ENCODE data around the gene CIB1. TPM values are rescaled to one million over a fixed set of nuclear protein-coding genes. Genes with fewer than 3 reads are reported as not detected.

CIB1 gene
- polyA plus RNA-seq, 4 donors, result 50.2 to 62.1 (median 52.7) TPM

DNA sequence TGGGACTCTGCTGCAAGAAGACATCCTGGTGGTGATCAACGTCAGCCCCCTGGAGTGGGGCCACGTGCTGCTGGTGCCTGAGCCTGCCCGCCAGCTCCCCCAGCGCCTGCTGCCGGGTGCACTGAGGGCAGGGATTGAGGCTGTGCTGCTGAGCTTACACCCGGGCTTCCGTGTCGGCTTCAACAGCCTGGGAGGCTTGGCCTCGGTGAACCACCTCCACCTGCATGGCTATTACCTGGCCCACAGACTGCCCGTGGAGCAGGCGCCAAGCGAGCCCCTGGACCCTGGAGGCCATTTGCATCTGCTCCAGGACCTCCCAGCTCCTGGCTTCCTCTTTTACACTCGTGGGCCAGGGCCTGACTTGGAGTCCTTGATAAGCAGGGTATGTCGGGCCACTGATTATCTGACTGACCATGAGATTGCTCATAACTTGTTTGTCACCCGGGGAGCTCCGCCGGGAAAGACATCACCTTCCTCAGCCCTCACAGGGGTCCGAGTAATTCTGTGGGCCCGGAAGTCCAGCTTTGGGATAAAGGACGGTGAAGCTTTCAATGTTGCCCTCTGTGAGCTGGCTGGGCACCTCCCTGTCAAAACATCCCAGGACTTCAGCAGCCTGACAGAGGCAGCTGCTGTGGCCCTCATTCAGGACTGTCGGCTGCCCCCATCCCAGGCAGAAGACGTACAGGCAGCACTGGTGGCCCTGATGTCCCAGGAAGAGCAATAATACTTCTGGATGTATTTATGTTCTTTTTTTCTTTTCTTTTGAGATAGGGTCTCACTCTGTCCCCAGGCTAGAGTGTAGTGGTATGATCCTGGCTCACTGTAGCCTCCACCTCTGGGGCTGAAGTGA lies 7.8 kb upstream of the CIB1 start:
- no peak for DNase-seq (ENCODE audit: low read depth in 4 of 4, low spot score in 2 of 4)

- DNase-seq (ENCODE audit: low read depth in 4 of 4, low spot score in 2 of 4), result no peak
Observed at GRCh38 chr15:90240856-90241255, 7.1 kb upstream of the CIB1 start.

GRCh38 chr15:90239371-90239770 lies 5.6 kb upstream of the CIB1 start:
- no peak for DNase-seq (ENCODE audit: low read depth in 4 of 4, low spot score in 2 of 4)

- peak in 1 of 4 donors; percentile 88 for DNase-seq (ENCODE audit: low read depth in 4 of 4, low spot score in 2 of 4)
Observed at GRCh38 chr15:90234096-90234988, 601 bp upstream of the CIB1 start, which contains the start of gene GDPGP1. Gene GDPGP1, plus strand, starts transcription at chr15:90234209. Its CDS starts 6,700 bp downstream, at chr15:90240909.

DNA sequence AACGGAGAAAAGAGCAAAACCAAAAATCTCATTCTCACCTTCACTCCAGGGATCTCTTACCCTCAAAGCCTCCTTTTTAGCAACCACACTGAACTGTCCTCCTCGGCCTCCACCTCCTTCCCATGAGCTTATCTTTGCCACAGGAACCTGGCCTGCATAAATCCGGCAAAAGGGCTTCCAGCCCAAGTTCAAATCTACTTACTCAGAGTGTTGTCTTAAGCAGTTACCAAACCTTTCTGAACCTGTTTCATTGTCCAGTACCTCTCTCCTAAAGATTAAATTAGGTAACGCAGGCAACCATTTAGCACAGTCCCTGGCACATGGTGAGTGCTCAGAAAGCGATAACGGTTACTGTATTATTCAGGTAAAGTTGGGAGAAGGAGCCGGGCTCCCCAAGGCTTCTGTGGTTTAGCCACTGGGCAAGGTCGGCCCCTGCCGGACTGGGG lies 777 bp downstream of the CIB1 start:
- DNase-seq (ENCODE audit: low read depth in 4 of 4, low spot score in 2 of 4), result no peak

DNA sequence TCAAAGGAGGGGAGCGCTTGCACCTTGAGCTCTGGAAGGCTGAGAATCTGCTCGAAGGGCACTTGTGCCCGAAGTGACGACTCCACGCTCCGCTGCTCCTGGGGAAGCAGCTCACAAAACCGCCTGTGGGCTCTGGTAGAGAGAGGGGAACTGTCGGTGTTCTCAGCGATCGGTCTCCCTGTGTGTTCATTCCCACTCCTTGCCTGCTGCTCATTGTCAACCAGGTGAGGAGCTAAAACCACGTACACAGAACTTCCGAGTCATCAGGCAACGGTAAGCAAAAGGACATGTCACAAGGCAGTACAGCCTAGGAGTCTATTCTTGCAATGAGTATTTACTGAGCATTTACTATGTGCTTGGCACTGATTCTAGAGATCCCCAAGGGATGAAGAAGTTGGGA lies 1.5 kb downstream of the CIB1 start:
- no peak for DNase-seq (ENCODE audit: low read depth in 4 of 4, low spot score in 2 of 4)

DNA sequence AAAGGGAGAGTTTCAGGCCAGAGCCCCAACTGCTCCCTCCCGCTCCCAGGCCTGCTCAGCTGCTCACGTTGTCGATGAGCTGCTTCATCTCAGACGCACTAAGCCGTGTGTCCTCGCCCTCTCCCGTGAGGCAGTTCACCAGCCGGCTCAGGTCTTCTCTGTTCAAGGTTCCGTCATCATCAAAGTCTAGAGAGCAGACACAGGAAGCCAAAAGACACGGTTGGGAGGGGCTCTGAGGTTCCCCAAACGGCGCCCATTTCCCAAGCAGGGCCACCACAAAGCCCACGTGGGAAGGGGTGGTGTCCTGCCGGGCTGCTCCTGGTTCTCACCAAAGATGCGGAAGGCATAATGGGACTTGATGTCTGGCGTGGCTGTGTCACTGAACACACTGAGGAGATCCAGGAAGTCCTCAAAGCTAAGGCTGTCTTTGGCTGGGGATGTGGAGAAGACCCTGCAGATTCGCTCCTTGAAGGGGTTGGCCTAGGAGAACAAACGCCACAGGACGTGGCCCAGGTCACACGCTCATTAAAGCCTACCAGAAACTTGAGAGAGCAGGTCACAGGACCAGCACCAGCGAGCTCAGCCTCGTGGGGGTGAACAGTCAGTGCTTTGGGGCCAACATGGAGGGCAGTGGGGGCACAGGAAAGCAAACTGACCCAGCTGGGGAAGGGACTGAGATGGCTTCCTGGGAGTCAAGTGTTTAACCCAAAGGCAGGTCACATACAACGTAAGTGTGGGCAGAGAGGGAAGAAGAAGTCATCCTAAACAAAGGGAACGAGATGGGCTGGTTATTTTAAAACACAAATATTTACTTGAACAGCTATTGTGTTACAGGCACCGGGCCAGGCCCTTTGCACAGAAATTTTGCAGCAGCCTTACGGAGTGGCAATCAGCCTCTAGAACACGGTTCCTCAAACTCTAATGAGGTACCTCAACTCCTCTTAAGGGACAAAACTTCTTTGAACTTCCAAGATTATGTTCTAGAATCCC lies 2.4 kb downstream of the CIB1 start:
- DNase-seq (ENCODE audit: low read depth in 4 of 4, low spot score in 2 of 4), result no peak

GRCh38 chr15:90230610-90231009 lies 3.1 kb downstream of the CIB1 start:
- no peak for DNase-seq (ENCODE audit: low read depth in 4 of 4, low spot score in 2 of 4)

- no peak for DNase-seq (ENCODE audit: low read depth in 4 of 4, low spot score in 2 of 4)
Observed at GRCh38 chr15:90230071-90230494, 3.7 kb downstream of the CIB1 start.

- DNase-seq (ENCODE audit: low read depth in 4 of 4, low spot score in 2 of 4), result no peak
Observed at GRCh38 chr15:90228960-90229359, 4.8 kb downstream of the CIB1 start.

- no peak for DNase-seq (ENCODE audit: low read depth in 4 of 4, low spot score in 2 of 4)
Observed at GRCh38 chr15:90227816-90228772, 5.6 kb downstream of the CIB1 start.

DNA sequence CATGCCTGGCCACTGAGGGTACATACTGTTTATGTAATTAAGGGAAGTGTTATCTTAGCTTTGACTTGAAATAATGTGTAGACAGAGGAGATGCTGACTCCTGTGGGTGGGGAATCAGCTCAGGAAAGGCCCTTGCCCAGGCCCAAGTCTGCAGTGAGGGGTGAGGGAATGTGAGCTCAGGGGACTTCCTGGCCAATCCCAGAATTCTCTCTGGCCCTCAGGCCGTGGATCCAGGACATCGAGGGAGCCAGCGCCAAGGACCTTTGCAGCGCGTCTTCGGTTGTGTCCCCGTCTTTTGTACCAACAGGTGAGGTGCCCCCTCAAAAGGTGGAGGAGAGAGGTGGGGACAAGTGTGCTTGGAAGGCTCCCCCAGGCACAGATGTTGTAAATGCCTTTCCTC lies 6.4 kb downstream of the CIB1 start:
- no peak for DNase-seq (ENCODE audit: low read depth in 4 of 4, low spot score in 2 of 4)

- no peak for DNase-seq (ENCODE audit: low read depth in 4 of 4, low spot score in 2 of 4)
Observed at GRCh38 chr15:90225504-90226234, 8.1 kb downstream of the CIB1 start.

- no peak for DNase-seq (ENCODE audit: low read depth in 4 of 4, low spot score in 2 of 4)
Observed at GRCh38 chr15:90225047-90225446, 8.7 kb downstream of the CIB1 start.

GRCh38 chr15:90223441-90224165 lies 10.1 kb downstream of the CIB1 start:
- DNase-seq (ENCODE audit: low read depth in 4 of 4, low spot score in 2 of 4), result no peak

DNA sequence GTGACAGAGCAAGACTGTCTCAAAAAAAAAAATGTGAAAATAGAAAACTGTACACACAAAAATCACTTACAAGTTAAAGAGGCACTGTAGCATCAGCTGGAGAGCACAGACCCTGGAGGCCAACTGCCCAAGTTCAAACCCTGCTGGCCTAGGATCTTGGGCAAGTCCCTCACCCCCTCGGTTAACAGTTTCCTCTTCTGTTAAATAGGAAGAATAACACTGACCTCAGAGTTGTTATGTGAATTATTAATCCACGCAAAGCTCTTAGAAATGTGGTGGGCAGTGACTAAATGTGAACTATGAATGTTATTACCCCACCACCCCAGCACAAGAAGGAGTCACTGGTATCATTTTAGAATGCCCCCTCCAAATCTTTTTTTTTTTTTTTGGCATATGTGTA lies 11.2 kb downstream of the CIB1 start:
- no peak for DNase-seq (ENCODE audit: low read depth in 4 of 4, low spot score in 2 of 4)

- no peak for DNase-seq (ENCODE audit: low read depth in 4 of 4, low spot score in 2 of 4)
Observed at GRCh38 chr15:90221246-90221900, 12.4 kb downstream of the CIB1 start.

All from left renal cortex interstitium (tissue), 4 donors.